Spleen (tissue), 11 donors: ENCODE data around the gene VWC2. TPM values are rescaled to one million over a fixed set of nuclear protein-coding genes. Genes with fewer than 3 reads are reported as not detected.

ENCODE experiments used
- DNase-seq: peaks from one replicate; pipeline ENCODE4 v3.0.0-alpha.2; 2020
- H3K27ac ChIP-seq, 8 donors: fragments of 200-600 bp; sonication (generic) in 7 of 8; 1 replicate in 4 of 8; 2 replicates in 4 of 8; pipeline versions ENCODE4 v1.5.0 to v1.8.0; 2016 to 2021; ENCODE audit warnings: inconsistent platforms in 4 of 8, mild to moderate bottlenecking in 4 of 8, moderate library complexity in 1 of 8
- H3K27me3 ChIP-seq, 7 donors: fragments of 200-600 bp; sonication (generic) in 6 of 7; replicated peaks in 1 of 7; 1 replicate in 4 of 7; 2 replicates in 3 of 7; pipeline versions ENCODE4 v1.5.0 to v1.8.0; 2016 to 2021; ENCODE audit warnings: inconsistent platforms in 3 of 7, mild to moderate bottlenecking in 1 of 7
- H3K36me3 ChIP-seq, 6 donors: fragments of 200-600 bp; sonication (generic) in 5 of 6; 1 replicate in 4 of 6; 2 replicates in 2 of 6; pipeline versions ENCODE4 v1.5.0 to v1.8.0; 2016 to 2021; ENCODE audit warnings: inconsistent platforms in 2 of 6
- H3K4me1 ChIP-seq, 6 donors: fragments of 200-600 bp; sonication (generic) in 5 of 6; 1 replicate in 3 of 6; 2 replicates in 3 of 6; pipeline versions ENCODE4 v1.5.0 to v1.8.0; 2016 to 2021; ENCODE audit warnings: inconsistent platforms in 3 of 6
- H3K4me3 ChIP-seq, 8 donors: fragments of 200-600 bp; sonication (generic) in 7 of 8; 1 replicate in 4 of 8; 2 replicates in 4 of 8; pipeline versions ENCODE4 v1.5.0 to v1.8.0; 2016 to 2021; ENCODE audit warnings: inconsistent platforms in 4 of 8, mild to moderate bottlenecking in 4 of 8, moderate library complexity in 2 of 8
- H3K9me3 ChIP-seq, 8 donors: fragments of 200-600 bp; sonication (generic) in 7 of 8; 1 replicate in 4 of 8; 2 replicates in 4 of 8; pipeline versions ENCODE4 v1.5.0 to v1.8.0; 2016 to 2021; ENCODE audit warnings: inconsistent platforms in 4 of 8
- CTCF ChIP-seq, 11 experiments: fragments of 200-600 bp in 7 of 11; fragments of 450-650 bp in 4 of 11; sonication (generic) in 4 of 11; IDR thresholded peaks in 8 of 11; conservative IDR thresholded peaks in 3 of 11; 1 replicate in 7 of 11; 2 replicates in 4 of 11; pipeline versions ENCODE4 v1.4.0 to v1.8.0; 2016 to 2021; ENCODE audit warnings: antibody characterized with exemption in 11 of 11, inconsistent platforms in 4 of 11, mild to moderate bottlenecking in 1 of 11
- POLR2A ChIP-seq, 3 donors: fragments of 450-650 bp; IDR thresholded peaks; one replicate each; pipeline ENCODE4 v1.5.1; 2017; ENCODE audit warnings: antibody characterized with exemption in 3 of 3, mild to moderate bottlenecking in 1 of 3
- POLR2AphosphoS5 ChIP-seq, 3 donors: sonication (generic); formaldehyde crosslinking; IDR thresholded peaks; one replicate each; pipeline ENCODE4 v1.5.1; 2017; ENCODE audit warnings: antibody characterized with exemption in 3 of 3
- WGBS, 5 donors: extraction: QIAGEN DNeasy Blood & Tissue Kit in 3 of 5; methylation state at CpG; one replicate each; pipeline versions ENCODE4 v1.1.5 to v1.1.7; 2013 to 2018; 5-methylcytosine and 5-hydroxymethylcytosine counted together
- intact Hi-C: fragments of 100-400 bp; cut with DNase I; formaldehyde crosslinking; loops from one replicate; pipeline ENCODE4 v1.15.0; 2023; ENCODE audit warnings: low total_unique reads
- polyA plus RNA-seq, 3 donors: library from polyadenylated mRNA; stranded (reverse); fragments of 200-250 nt; gene quantifications; one replicate each; pipeline ENCODE4 v1.2.1, GENCODE V29; 2013
- total RNA-seq, 7 donors: library from RNA; depleted of rRNA in 3 of 7; stranded (reverse); fragments of >200 nt in 3 of 7; fragmentation: NEBNext Ultra II Directional in 4 of 7; extraction: Animal tissue kit (Norgen Biotek cat#: 25700) in 4 of 7; gene quantifications; one replicate each; pipeline versions ENCODE4 v1.1.0 to v1.2.1, GENCODE V29; 2016 to 2021
- donor health status: healthy with polysubstance abuse.
- donor health status: DM: no; HTN: no; CAD: no; lungs with moderate emphysema.
- donor health status: DM: no; HTN: no; CAD: no.
- donor health status: Bipolar disorder and iron deficiency.
- donor health status: healthy.
- donor health status: DM: no; HTN: no; CAD: no.
- donor health status: DM: yes; HTN: yes; CAD: no.

VWC2 gene
- total and polyA plus RNA-seq, 10 donors: under 0.01 to 0.11 (median 0.07) TPM; not detected in 7

- H3K27ac ChIP-seq: no peak overlapping the region
- DNase-seq: no peak
- no peaks in the 10 kb centered on the region for H3K4me1 ChIP-seq
- no peak overlapping the region for H3K4me3 ChIP-seq
- peaks cover 0 to 1% (median 0%) of the 10 kb centered on the region in 7 donors for H3K27me3 ChIP-seq
- 87 to 96% (median 92%) methylated on average over 3 of the region's 3 CpGs for WGBS, 5 donors
- no peaks in the 10 kb centered on the region for H3K36me3 ChIP-seq
- intact Hi-C loops: no loop called here
- H3K9me3 ChIP-seq: no peaks in the 10 kb centered on the region
- TF ChIP-seq CTCF (IDR thresholded peaks at IDR 0.05 in 8 of 11, conservative IDR thresholded peaks at IDR 0.05 in 3 of 11) (no peak), POLR2A (IDR thresholded peaks at IDR 0.05) (no peak), POLR2AphosphoS5 (IDR thresholded peaks at IDR 0.05) (no peak)
Measured at GRCh38 chr7:49763791-49764190, 9.6 kb upstream of the VWC2 start.

- intact Hi-C loops: no loop called here
- no peak overlapping the region for H3K27ac ChIP-seq
- no peaks in the 10 kb centered on the region for H3K36me3 ChIP-seq
- DNase-seq: no peak
- H3K4me1 ChIP-seq: no peaks in the 10 kb centered on the region
- no peak overlapping the region for H3K4me3 ChIP-seq
- H3K9me3 ChIP-seq: no peaks in the 10 kb centered on the region
- H3K27me3 ChIP-seq: peaks cover 0 to 25% (median under 1%) of the 10 kb centered on the region in 7 donors
- TF ChIP-seq CTCF (IDR thresholded peaks at IDR 0.05 in 8 of 11, conservative IDR thresholded peaks at IDR 0.05 in 3 of 11) (no peak), POLR2A (IDR thresholded peaks at IDR 0.05) (no peak), POLR2AphosphoS5 (IDR thresholded peaks at IDR 0.05) (no peak)
- 69 to 95% (median 86%) methylated on average over 1 of the region's 1 CpG for WGBS, 5 donors
Measured at GRCh38 chr7:49766966-49767365, 6.5 kb upstream of the VWC2 start.

- no peak for DNase-seq
- Histone ChIP-seq H3K36me3 (no peaks in the 10 kb centered on the region), H3K9me3 (no peaks in the 10 kb centered on the region), H3K27ac (no peak overlapping the region), H3K4me1 (peaks cover 0 to under 1% (median 0%) of the 10 kb centered on the region in 6 donors), H3K4me3 (no peak overlapping the region), H3K27me3 (peaks cover 0 to 32% (median 8%) of the 10 kb centered on the region in 7 donors)
- WGBS, 5 donors: 54 to 68% (median 58%) methylated on average over 5 of the region's 5 CpGs
- intact Hi-C loops: no loop called here
- TF ChIP-seq POLR2A (IDR thresholded peaks at IDR 0.05) (no peak), POLR2AphosphoS5 (IDR thresholded peaks at IDR 0.05) (no peak)
Measured at GRCh38 chr7:49767719-49768118, 5.7 kb upstream of the VWC2 start.

GRCh38 chr7:49768254-49768653, 5.2 kb upstream of the VWC2 start:
- no peak for TF ChIP-seq POLR2A (IDR thresholded peaks at IDR 0.05)
- no peak for TF ChIP-seq CTCF (IDR thresholded peaks at IDR 0.05 in 8 of 11, conservative IDR thresholded peaks at IDR 0.05 in 3 of 11)
- no peak for TF ChIP-seq POLR2AphosphoS5 (IDR thresholded peaks at IDR 0.05)
- Histone ChIP-seq H3K9me3 (no peaks in the 10 kb centered on the region), H3K36me3 (no peaks in the 10 kb centered on the region), H3K27ac (no peak overlapping the region), H3K27me3 (peaks cover 0 to 37% (median 14%) of the 10 kb centered on the region in 7 donors), H3K4me3 (no peak overlapping the region), H3K4me1 (peaks cover 0 to 6% (median 3%) of the 10 kb centered on the region in 6 donors)
- DNase-seq: no peak
- intact Hi-C loops: no loop called here
- WGBS, 5 donors: 72 to 88% (median 84%) methylated on average over 3 of the region's 3 CpGs

GRCh38 chr7:49768835-49769234, 4.6 kb upstream of the VWC2 start:
- TF ChIP-seq CTCF (IDR thresholded peaks at IDR 0.05 in 8 of 11, conservative IDR thresholded peaks at IDR 0.05 in 3 of 11) (no peak), POLR2AphosphoS5 (IDR thresholded peaks at IDR 0.05) (no peak), POLR2A (IDR thresholded peaks at IDR 0.05) (no peak)
- intact Hi-C loops: no loop called here
- no peak overlapping the region for H3K4me3 ChIP-seq
- no peaks in the 10 kb centered on the region for H3K36me3 ChIP-seq
- no peak for DNase-seq
- H3K9me3 ChIP-seq: no peaks in the 10 kb centered on the region
- H3K4me1 ChIP-seq: peaks cover 0 to 12% (median 9%) of the 10 kb centered on the region in 6 donors
- 54 to 66% (median 60%) methylated on average over 3 of the region's 3 CpGs for WGBS, 5 donors
- no peak overlapping the region for H3K27ac ChIP-seq
- H3K27me3 ChIP-seq: peaks cover 0 to 43% (median 20%) of the 10 kb centered on the region in 7 donors
